ENCODE data around the gene NQO1.

Gene NQO1

DNA sequence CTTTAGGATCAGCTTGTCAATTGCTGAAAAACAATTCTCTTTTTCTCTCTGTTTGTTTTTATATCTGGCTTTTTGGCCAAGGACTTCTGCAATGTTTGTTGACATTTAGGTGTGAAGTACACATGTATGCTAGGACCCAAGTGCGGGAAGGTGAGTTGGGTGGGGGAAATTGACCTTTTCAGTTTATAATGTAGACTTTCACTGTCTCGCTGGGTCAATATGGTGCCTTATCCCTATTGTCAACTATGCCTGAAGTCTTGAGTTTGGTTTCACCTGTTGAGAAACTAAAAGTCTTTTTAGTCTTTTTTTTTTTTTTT is 45.2 kb upstream of the NQO1 start:
- TF ChIP-seq, protein P1, sequence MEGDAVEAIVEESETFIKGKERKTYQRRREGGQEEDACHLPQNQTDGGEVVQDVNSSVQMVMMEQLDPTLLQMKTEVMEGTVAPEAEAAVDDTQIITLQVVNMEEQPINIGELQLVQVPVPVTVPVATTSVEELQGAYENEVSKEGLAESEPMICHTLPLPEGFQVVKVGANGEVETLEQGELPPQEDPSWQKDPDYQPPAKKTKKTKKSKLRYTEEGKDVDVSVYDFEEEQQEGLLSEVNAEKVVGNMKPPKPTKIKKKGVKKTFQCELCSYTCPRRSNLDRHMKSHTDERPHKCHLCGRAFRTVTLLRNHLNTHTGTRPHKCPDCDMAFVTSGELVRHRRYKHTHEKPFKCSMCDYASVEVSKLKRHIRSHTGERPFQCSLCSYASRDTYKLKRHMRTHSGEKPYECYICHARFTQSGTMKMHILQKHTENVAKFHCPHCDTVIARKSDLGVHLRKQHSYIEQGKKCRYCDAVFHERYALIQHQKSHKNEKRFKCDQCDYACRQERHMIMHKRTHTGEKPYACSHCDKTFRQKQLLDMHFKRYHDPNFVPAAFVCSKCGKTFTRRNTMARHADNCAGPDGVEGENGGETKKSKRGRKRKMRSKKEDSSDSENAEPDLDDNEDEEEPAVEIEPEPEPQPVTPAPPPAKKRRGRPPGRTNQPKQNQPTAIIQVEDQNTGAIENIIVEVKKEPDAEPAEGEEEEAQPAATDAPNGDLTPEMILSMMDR (IDR thresholded peaks at IDR 0.05; ENCODE audit: insufficient read depth, low read length, poor library complexity, severe bottlenecking): no peak
- no peak for TF ChIP-seq EZH2phosphoT487 (conservative IDR thresholded peaks at IDR 0.05; ENCODE audit: low read length)
- Histone ChIP-seq H3K9me2 (replicated peaks; ENCODE audit: insufficient read depth, low read length) (no peaks in the 10 kb centered on the region), H4K20me1 (ENCODE audit: low read depth, low read length) (no peaks in the 10 kb centered on the region), H3K9ac (ENCODE audit: low read length) (no peak overlapping the region), H3K27me3 (ENCODE audit: low read length) (no peaks in the 10 kb centered on the region), H3K4me2 (ENCODE audit: low read depth, low read length, poor library complexity, severe bottlenecking) (no peak overlapping the region), H3K79me2 (ENCODE audit: insufficient read depth, low read length) (peaks cover 94% of the 10 kb centered on the region), H2AFZ (ENCODE audit: low read depth, low read length, severe bottlenecking) (no peak overlapping the region), H3K4me3 (ENCODE audit: insufficient read depth, low read length, poor library complexity, severe bottlenecking) (no peak overlapping the region), H3K9me3 (ENCODE audit: insufficient read depth, low read length) (no peaks in the 10 kb centered on the region), H3F3A (ENCODE audit: insufficient read depth) (no peaks in the 10 kb centered on the region), H3K27ac (ENCODE audit: low read depth, low read length) (no peak overlapping the region), H3K36me3 (ENCODE audit: low read length) (no peaks in the 10 kb centered on the region)

DNA sequence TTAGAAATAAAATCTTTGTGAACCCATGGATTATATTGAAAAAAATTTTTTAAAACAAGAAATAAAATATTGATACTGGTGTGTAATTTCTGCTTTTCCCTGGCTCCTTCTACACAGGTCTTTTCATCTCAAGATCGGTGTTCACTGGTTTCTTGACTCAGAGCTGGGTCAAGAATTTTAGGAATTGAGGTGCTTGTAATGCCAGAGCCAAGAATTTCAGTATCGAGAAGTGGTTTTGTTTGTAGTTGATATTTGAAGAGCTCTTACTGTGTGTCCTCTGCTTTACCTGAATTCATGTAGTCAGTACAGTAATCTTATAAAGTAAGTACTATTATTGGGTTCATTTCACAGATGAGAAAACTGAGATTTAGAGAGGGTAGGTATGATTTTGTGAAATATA is 43.0 kb upstream of the NQO1 start:
- Histone ChIP-seq H3K4me3 (ENCODE audit: insufficient read depth, low read length, poor library complexity, severe bottlenecking) (no peak overlapping the region), H3K9me2 (replicated peaks; ENCODE audit: insufficient read depth, low read length) (no peaks in the 10 kb centered on the region), H3K27ac (ENCODE audit: low read depth, low read length) (no peak overlapping the region), H2AFZ (ENCODE audit: low read depth, low read length, severe bottlenecking) (no peak overlapping the region), H3K9ac (ENCODE audit: low read length) (no peak overlapping the region), H3K4me2 (ENCODE audit: low read depth, low read length, poor library complexity, severe bottlenecking) (no peak overlapping the region), H4K20me1 (ENCODE audit: low read depth, low read length) (no peaks in the 10 kb centered on the region), H3K36me3 (ENCODE audit: low read length) (no peaks in the 10 kb centered on the region), H3K27me3 (ENCODE audit: low read length) (no peaks in the 10 kb centered on the region), H3K79me2 (ENCODE audit: insufficient read depth, low read length) (peaks cover 98% of the 10 kb centered on the region), H3K9me3 (ENCODE audit: insufficient read depth, low read length) (no peaks in the 10 kb centered on the region), H3F3A (ENCODE audit: insufficient read depth) (no peaks in the 10 kb centered on the region; the same call in 1 of the 2 replicates)
- TF ChIP-seq EZH2phosphoT487 (conservative IDR thresholded peaks at IDR 0.05; ENCODE audit: low read length): no peak
- TF ChIP-seq, protein P1 (IDR thresholded peaks at IDR 0.05; ENCODE audit: insufficient read depth, low read length, poor library complexity, severe bottlenecking): no peak

DNA sequence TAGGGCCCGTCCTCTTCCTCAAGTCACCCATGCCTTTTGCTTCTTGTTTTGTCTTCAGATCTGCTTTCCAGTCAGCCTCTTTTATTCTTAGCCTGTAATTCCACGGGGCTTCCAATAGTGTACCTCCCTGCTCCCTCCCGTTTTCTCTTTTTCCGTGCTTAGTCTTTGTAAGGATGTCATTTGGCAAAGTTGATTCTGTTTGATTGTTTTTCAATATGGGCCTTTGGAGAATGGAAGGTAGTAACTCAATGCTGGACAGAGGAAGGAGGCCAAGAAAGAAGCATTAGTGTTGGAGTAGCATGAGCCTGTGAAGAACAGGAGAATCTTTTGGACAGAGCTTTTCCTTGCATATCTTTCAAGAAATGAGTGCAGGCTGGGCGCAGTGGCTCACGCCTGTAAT is 42.3 kb upstream of the NQO1 start:
- Histone ChIP-seq H3K4me2 (ENCODE audit: low read depth, low read length, poor library complexity, severe bottlenecking) (no peak overlapping the region), H3K9ac (ENCODE audit: low read length) (no peak overlapping the region), H3K79me2 (ENCODE audit: insufficient read depth, low read length) (peaks cover 97% of the 10 kb centered on the region), H3K27me3 (ENCODE audit: low read length) (no peaks in the 10 kb centered on the region), H3K36me3 (ENCODE audit: low read length) (no peaks in the 10 kb centered on the region), H3K9me2 (replicated peaks; ENCODE audit: insufficient read depth, low read length) (no peaks in the 10 kb centered on the region), H3K27ac (ENCODE audit: low read depth, low read length) (no peak overlapping the region), H4K20me1 (ENCODE audit: low read depth, low read length) (no peaks in the 10 kb centered on the region), H3F3A (ENCODE audit: insufficient read depth) (peaks cover 3% of the 10 kb centered on the region; the same call in 1 of the 2 replicates), H2AFZ (ENCODE audit: low read depth, low read length, severe bottlenecking) (no peak overlapping the region), H3K4me3 (ENCODE audit: insufficient read depth, low read length, poor library complexity, severe bottlenecking) (no peak overlapping the region), H3K9me3 (ENCODE audit: insufficient read depth, low read length) (no peaks in the 10 kb centered on the region)
- TF ChIP-seq, protein P1 (IDR thresholded peaks at IDR 0.05; ENCODE audit: insufficient read depth, low read length, poor library complexity, severe bottlenecking): no peak
- TF ChIP-seq EZH2phosphoT487 (conservative IDR thresholded peaks at IDR 0.05; ENCODE audit: low read length): no peak
